K562 (cell line): ENCODE results near the gene GLIS2. TPM values are rescaled to one million over a fixed set of nuclear protein-coding genes. Genes with fewer than 3 reads are reported as not detected.

ENCODE experiments used
- ATAC-seq: fragments of 200-7000 bp; cut with Tn5 transposase; 3 replicates; pipeline ENCODE4 v1.9.1; 2020; ENCODE audit warnings: moderate library complexity
- BruUV-seq: library from RNA; stranded (reverse); fragments of 400-500 nt; replicated peaks from 2 replicates; lab custom pipeline; 2021; lab: Mats Ljungman, UMichigan
- CTCF ChIA-PET: fragments of 300-600 bp; formaldehyde crosslinking; extraction: SDS; loops from one replicate; lab custom pipeline; 2021; ENCODE audit warnings: low intra/inter-chr PET ratio; lab: Yijun Ruan, JAX
- POLR2A ChIA-PET: fragments of 300-600, 350-650 bp; sonication (Branson Sonifier 250); formaldehyde crosslinking; extraction: SDS; loops from one replicate; lab custom pipeline; 2021; ENCODE audit warnings: antibody characterized with exemption, inconsistent platforms; lab: Yijun Ruan, JAX
- DNase-seq, 4 experiments: peaks; one replicate each; pipeline versions ENCODE4 v3.0.0 to v3.0.0-alpha.2; 2011 to 2018; ENCODE audit warnings: low spot score in 3 of 4, mixed read lengths in 3 of 4; ENCODE audit errors: extremely low read depth in 1 of 4
- FAIRE-seq: peaks from 2 replicates; lab custom pipeline; 2011; peaks lifted over from hg19 to GRCh38; lab: Jason Lieb, UNC
- H2AFZ ChIP-seq: 2 replicates; pipeline ENCODE4 v1.6.0; 2011; ENCODE audit warnings: low read depth, low read length, control low read depth, inconsistent platforms
- H3K27ac ChIP-seq: fragments of 200-600 bp; 3 replicates; pipeline ENCODE4 v1.8.0; 2011; ENCODE audit warnings: low read depth, mild to moderate bottlenecking, control low read depth, inconsistent platforms, low read length, moderate library complexity, mixed read lengths; ENCODE audit errors: extremely low read depth
- H3K27me3 ChIP-seq, 2 experiments: fragments of 300-600 bp in 1 of 2; 2 replicates in 1 of 2; 3 replicates in 1 of 2; pipeline versions ENCODE4 v1.6.0 to v1.8.0; 2011; ENCODE audit warnings: inconsistent platforms in 2 of 2, low read length in 2 of 2, mild to moderate bottlenecking in 1 of 2, mixed read lengths in 1 of 2, moderate library complexity in 1 of 2; ENCODE audit not compliant: control insufficient read depth in 2 of 2, insufficient read depth in 2 of 2
- H3K36me3 ChIP-seq: fragments of 300-600 bp; 3 replicates; pipeline ENCODE4 v1.8.0; 2011; ENCODE audit warnings: mild to moderate bottlenecking, low read length, inconsistent platforms; ENCODE audit not compliant: control insufficient read depth, insufficient read depth
- H3K4me1 ChIP-seq, 2 experiments: fragments of 200-600 bp in 1 of 2; replicated peaks in 1 of 2; 2 replicates in 1 of 2; 3 replicates in 1 of 2; pipeline versions ENCODE4 v1.5.1 to v1.8.0; 2011; ENCODE audit warnings: inconsistent platforms in 2 of 2, low read length in 2 of 2, mild to moderate bottlenecking in 1 of 2, mixed read lengths in 1 of 2, moderate library complexity in 1 of 2; ENCODE audit not compliant: control insufficient read depth in 2 of 2, insufficient read depth in 2 of 2
- H3K4me2 ChIP-seq: 2 replicates; pipeline ENCODE4 v1.6.1; 2011; ENCODE audit warnings: low read length, control low read depth, inconsistent platforms, mixed read lengths; ENCODE audit not compliant: insufficient read depth
- H3K4me3 ChIP-seq: fragments of 200-600 bp; sonication (generic), shearing (Covaris generic); 2 replicates; pipeline ENCODE4 v1.5.1; 2016; ENCODE audit warnings: control low read depth, inconsistent platforms
- H3K79me2 ChIP-seq: fragments of 200-600 bp; 3 replicates; pipeline ENCODE4 v1.8.0; 2011; ENCODE audit warnings: low read length, inconsistent platforms; ENCODE audit not compliant: control insufficient read depth, insufficient read depth
- H3K9ac ChIP-seq, 2 experiments: 2 replicates each; pipeline versions ENCODE4 v1.6.0 to v1.6.1; 2011; ENCODE audit warnings: low read depth in 2 of 2, low read length in 2 of 2, control low read depth in 1 of 2, inconsistent platforms in 1 of 2, mild to moderate bottlenecking in 1 of 2, mixed read lengths in 1 of 2; ENCODE audit not compliant: insufficient read depth in 1 of 2
- H3K9me1 ChIP-seq: one replicate; pipeline ENCODE4 v1.6.0; 2011; ENCODE audit warnings: inconsistent platforms, mild to moderate bottlenecking, low read length, moderate library complexity; ENCODE audit not compliant: control insufficient read depth, insufficient read depth
- H3K9me3 ChIP-seq: replicated peaks from 2 replicates; pipeline ENCODE4 v1.5.1; 2011; ENCODE audit warnings: low read depth, low read length, inconsistent platforms; ENCODE audit not compliant: control insufficient read depth, insufficient read depth
- H4K20me1 ChIP-seq: replicated peaks from 2 replicates; pipeline ENCODE4 v1.6.1; 2011; ENCODE audit warnings: low read length, inconsistent platforms, mixed read lengths; ENCODE audit not compliant: control insufficient read depth, insufficient read depth
- CREB3L1 ChIP-seq: fragments of 450-650 bp; IDR thresholded peaks from 2 replicates; pipeline ENCODE4 v1.6.1; 2014; ENCODE audit warnings: low read depth, mild to moderate bottlenecking, moderate library complexity, borderline replicate concordance
- DMBX1 ChIP-seq: fragments of 250-450 bp; sonication (Bioruptor Pico); IDR thresholded peaks from 2 replicates; pipeline ENCODE4 v1.8.0; 2022; ENCODE audit warnings: inconsistent platforms, mild to moderate bottlenecking, moderate library complexity, borderline replicate concordance
- HEY1 ChIP-seq: fragments of 250-450 bp; sonication (Bioruptor Pico); IDR thresholded peaks from 2 replicates; pipeline ENCODE4 v1.5.0; 2020; ENCODE audit warnings: mild to moderate bottlenecking, moderate library complexity, borderline replicate concordance
- ID3 ChIP-seq, 2 experiments: fragments of 250-450 bp in 1 of 2; fragments of 450-650 bp in 1 of 2; sonication (Bioruptor Pico) in 1 of 2; IDR thresholded peaks; 2 replicates each; pipeline versions ENCODE4 v1.6.1 to v1.8.0; 2016 to 2021; ENCODE audit warnings: mild to moderate bottlenecking in 2 of 2, moderate library complexity in 2 of 2, missing compliant biosample characterization in 1 of 2, missing genetic modification characterization in 1 of 2
- POLR2G ChIP-seq: fragments of 200-400 bp; formaldehyde crosslinking; IDR thresholded peaks from 2 replicates; pipeline ENCODE4 v1.6.1; 2017; ENCODE audit warnings: low read depth, mild to moderate bottlenecking, antibody characterized with exemption, low read length, moderate library complexity
- SAP30 ChIP-seq: fragments of 200-600 bp; sonication (generic); IDR thresholded peaks from 2 replicates; pipeline ENCODE4 v1.6.1; 2012; ENCODE audit warnings: borderline replicate concordance, low read depth, mild to moderate bottlenecking, moderate library complexity, low read length, control low read depth, inconsistent platforms; ENCODE audit not compliant: insufficient read depth, poor library complexity, severe bottlenecking
- ZNF134 ChIP-seq: fragments of 250-450 bp; sonication (Bioruptor Pico); conservative IDR thresholded peaks from 2 replicates; pipeline ENCODE4 v1.4.0; 2020
- ZNF217 ChIP-seq: sonication (generic); formaldehyde crosslinking; IDR thresholded peaks from 2 replicates; pipeline ENCODE4 v1.8.0; 2022; ENCODE audit warnings: mild to moderate bottlenecking, missing genetic modification reagents
- ZNF512 ChIP-seq: IDR thresholded peaks from 2 replicates; pipeline ENCODE4 v1.6.1; 2016; ENCODE audit warnings: missing genetic modification characterization, missing compliant biosample characterization
- WGBS: fragments of 100-300 bp; shearing (Covaris generic); methylation state at CpG from one replicate; pipeline ENCODE4 v1.1.6; 2016; ENCODE audit warnings: low coverage, mixed read lengths; ENCODE audit not compliant: insufficient coverage; ENCODE audit errors: missing lambda C conversion rate; 5-methylcytosine and 5-hydroxymethylcytosine counted together
- in situ Hi-C: fragments of 300-500 bp; cut with MboI; formaldehyde crosslinking; loops from 4 replicates; pipeline ENCODE4 v1.15.0; 2018; ENCODE audit warnings: inconsistent platforms, mixed read lengths
- intact Hi-C: fragments of 100-400 bp; cut with micrococcal nuclease; formaldehyde crosslinking; loops from 2 replicates; pipeline ENCODE4 v1.14.2; 2022
- polyA plus RNA-seq, 8 experiments: library from polyadenylated mRNA; depleted of rRNA in 4 of 8; stranded (reverse) in 5 of 8; unstranded in 3 of 8; fragments of >200 nt; fragmentation: Nextera tagmentation in 2 of 8; fragmentation: Illumina TruSeq in 1 of 8; extraction: Ambion mirVana in 2 of 8; extraction: Trizol in 1 of 8; gene quantifications; 2 replicates each; pipeline versions ENCODE4 v1.2.1 to v1.2.3, GENCODE V29; 2011 to 2014; ENCODE audit warnings: inconsistent platforms in 1 of 8, missing spikeins in 1 of 8
- total RNA-seq, 7 experiments: library from RNA; depleted of rRNA in 6 of 7; stranded (reverse); fragments of >200 nt in 6 of 7; fragmentation: Illumina TruSeq in 2 of 7; extraction: Trizol in 2 of 7; gene quantifications; 2 replicates each; pipeline versions ENCODE4 v1.2.1 to v1.2.3, GENCODE V29; 2011 to 2021; ENCODE audit warnings: low replicate concordance in 1 of 7

Gene GLIS2
- total and polyA plus RNA-seq, 9 of the 15 experiments (the other 6 are each of a cell fraction or from before 2014, with no cell fraction given), result 0.10 to 9.0 (median 0.57) TPM

- H3K27me3 ChIP-seq, result no peaks in the 10 kb centered on the region
- peak overlapping the region in 1 of 2 experiments; percentile 86; a peak in 2 of 4 replicates for H3K9ac ChIP-seq
- H3K79me2 ChIP-seq, result no peaks in the 10 kb centered on the region
- H3K9me1 ChIP-seq, result no peaks in the 10 kb centered on the region
- ChIA-PET POLR2A (interaction anchor here (0.6 kb wide), 1 partner anchor 110 kb away, joined by 3 read pairs; no protein-coding TSS in a partner anchor), CTCF (no interaction called here)
- peaks cover 2 to 23% of the 10 kb centered on the region in 2 experiments; a peak in 4 of 5 replicates for H3K4me1 ChIP-seq
- 18% methylated on average over 17 of the region's 20 CpGs for WGBS
- DNase-seq, result peak in 2 of 4 experiments; percentile 6 to 9
- BruUV-seq, result no TSS peak
- no peak overlapping the region for H3K4me2 ChIP-seq
- in situ Hi-C loops, result no loop called here
- no peak for FAIRE-seq
- intact Hi-C loops, result no loop called here
- H3K27ac ChIP-seq, result no peak overlapping the region
- H3K4me3 ChIP-seq, result no peak overlapping the region
- H3K36me3 ChIP-seq, result no peaks in the 10 kb centered on the region
- peak; percentile 22; the same call in 2 of the 3 replicates for ATAC-seq
- no peak overlapping the region for H2AFZ ChIP-seq
- H3K9me3 ChIP-seq, result no peaks in the 10 kb centered on the region
- no peaks in the 10 kb centered on the region for H4K20me1 ChIP-seq
- no peak for TF ChIP-seq DMBX1 (CRISPR knock-in tag)
- no peak for TF ChIP-seq HEY1 (CRISPR knock-in tag)
- no peak for TF ChIP-seq ZNF512 (tag)
- no peak for TF ChIP-seq SAP30
- peak; percentile 45 for TF ChIP-seq POLR2G
- no peak for TF ChIP-seq ID3 (CRISPR knock-in tag; IDR thresholded peaks at IDR 0.05)
- no peak for TF ChIP-seq ID3 (tag; IDR thresholded peaks at IDR 0.05)
- no peak for TF ChIP-seq ZNF217
- TF ChIP-seq ZNF134, result no peak
- TF ChIP-seq CREB3L1, result no peak
These were observed 21.9 kb upstream of the GLIS2 start for GRCh38 chr16:4293822-4294457.
